Measurements from ENCODE around the gene SLC39A12. TPM values are rescaled to one million over a fixed set of nuclear protein-coding genes. Genes with fewer than 3 reads are reported as not detected.

SLC39A12 gene
- total RNA-seq, 2 experiments from 2014 or later = not detected

DNA sequence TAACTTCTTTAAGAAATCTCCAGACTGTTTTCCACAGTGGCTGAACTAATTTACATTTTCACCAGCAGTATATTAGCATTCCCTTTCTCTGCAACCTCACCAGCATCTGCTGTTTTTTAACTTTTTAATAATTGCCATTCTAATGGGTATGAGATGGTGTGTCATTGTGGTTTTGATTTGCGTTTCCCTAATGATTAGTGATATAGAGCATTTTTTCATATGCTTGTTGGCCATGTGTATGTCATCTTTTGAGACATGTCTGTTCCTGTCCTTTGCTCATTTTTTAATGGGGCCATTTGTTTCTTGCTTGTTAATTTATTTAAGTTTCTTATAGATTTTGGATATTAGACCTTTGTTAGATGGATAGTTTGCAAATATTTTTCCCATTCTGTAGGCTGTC is 68.8 kb downstream of the SLC39A12 start:
- Mint-ChIP-seq H3K36me3 (ENCODE audit: low read depth) (no peaks in the 10 kb centered on the region), H3K4me1 (ENCODE audit: low read depth) (no peaks in the 10 kb centered on the region), H3K4me3 (no peak overlapping the region), H3K9me3 (ENCODE audit: insufficient read depth) (no peaks in the 10 kb centered on the region), H3K27ac (no peak overlapping the region), H3K27me3 (ENCODE audit: low read depth) (no peaks in the 10 kb centered on the region)
- POLR2A ChIA-PET = no interaction called here
- DNase-seq (no peak), ATAC-seq (no peak)
- CTCF ChIA-PET = no interaction called here

DNA sequence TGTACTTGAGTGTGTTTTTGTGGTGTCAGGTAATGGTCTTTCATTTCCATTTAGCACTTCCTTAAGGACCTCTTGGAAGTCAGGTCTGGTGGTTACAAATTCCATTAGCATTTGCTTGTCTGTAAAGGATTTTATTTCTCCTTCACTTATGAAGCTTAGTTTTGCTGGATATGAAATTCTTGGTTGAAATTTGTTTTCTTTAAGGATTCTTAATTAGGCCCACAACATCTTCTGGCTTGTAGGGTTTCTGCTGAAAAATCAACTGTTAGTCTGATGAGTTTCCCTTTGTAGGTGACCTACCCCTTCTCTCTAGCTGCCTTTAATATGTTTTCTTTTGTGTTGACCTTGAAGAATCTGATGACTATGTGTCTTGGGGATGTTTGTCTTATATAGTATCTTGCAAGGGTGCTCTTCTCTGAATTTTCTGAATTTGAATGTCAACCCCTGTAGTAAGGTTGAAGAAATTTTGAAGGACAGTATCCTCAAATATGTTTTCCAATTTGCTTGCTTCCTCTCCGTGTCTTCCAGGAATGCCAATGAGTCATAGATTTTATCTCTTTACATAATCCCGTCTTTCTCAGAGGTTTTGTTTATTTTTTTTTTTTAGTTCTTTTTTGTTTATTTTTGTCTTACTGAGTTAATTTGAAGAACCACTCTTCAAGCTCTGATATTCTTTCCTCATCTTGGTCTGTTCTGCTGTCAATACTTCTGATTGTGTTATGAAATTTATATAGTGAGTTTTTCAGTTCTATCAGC is 70.2 kb downstream of the SLC39A12 start:
- no peaks in the 10 kb centered on the region for H3K36me3 Mint-ChIP-seq (ENCODE audit: low read depth)
- no peaks in the 10 kb centered on the region for H3K4me1 Mint-ChIP-seq (ENCODE audit: low read depth)
- ChIA-PET CTCF (no interaction called here), POLR2A (no interaction called here)
- no peak overlapping the region for H3K27ac Mint-ChIP-seq
- no peak for ATAC-seq
- H3K27me3 Mint-ChIP-seq (ENCODE audit: low read depth) = no peaks in the 10 kb centered on the region
- DNase-seq = no peak
- no peaks in the 10 kb centered on the region for H3K9me3 Mint-ChIP-seq (ENCODE audit: insufficient read depth)
- H3K4me3 Mint-ChIP-seq = no peak overlapping the region

DNA sequence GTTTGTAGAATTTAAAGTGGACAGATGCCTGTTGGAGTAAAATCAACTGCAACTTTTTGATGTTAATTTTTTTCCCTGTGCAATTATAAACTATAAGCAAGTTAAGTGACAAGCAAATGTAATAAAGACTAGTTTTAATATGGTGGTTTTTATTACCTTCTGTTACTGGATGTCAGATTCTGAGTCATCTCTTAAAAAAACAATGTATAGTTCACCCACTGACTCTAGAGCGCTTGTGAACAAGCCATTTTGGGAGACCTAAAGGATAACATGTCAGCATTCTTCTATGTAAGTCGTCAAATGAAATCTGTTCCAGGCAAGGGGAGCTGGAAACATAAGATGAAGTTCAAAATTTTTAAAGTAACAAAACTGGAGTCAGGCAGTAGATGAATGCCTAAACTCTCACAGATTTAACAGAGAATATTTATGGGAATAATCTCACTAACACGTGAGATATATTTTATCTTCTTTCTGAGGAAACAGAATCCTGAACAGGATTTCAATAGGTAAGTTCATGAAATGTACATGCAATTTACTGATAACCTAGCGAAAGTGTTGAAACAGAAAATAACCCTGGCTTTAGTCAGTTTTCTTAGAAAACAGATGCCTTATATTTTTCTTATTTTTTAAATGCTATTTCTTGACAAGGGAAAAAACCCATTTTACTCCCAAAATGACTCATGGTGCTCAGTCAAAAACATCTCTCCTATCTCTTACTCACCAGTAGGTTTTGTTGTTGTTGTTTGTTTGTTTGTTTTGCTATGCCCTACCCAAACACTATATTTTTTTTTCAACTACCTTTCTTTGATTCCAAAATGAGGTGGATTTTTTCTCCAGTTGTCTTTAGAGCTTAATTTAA is 91.7 kb downstream of the SLC39A12 start:
- no peaks in the 10 kb centered on the region for H3K27me3 Mint-ChIP-seq (ENCODE audit: low read depth)
- H3K9me3 Mint-ChIP-seq (ENCODE audit: insufficient read depth) = no peaks in the 10 kb centered on the region
- no peaks in the 10 kb centered on the region for H3K36me3 Mint-ChIP-seq (ENCODE audit: low read depth)
- ATAC-seq (no peak), DNase-seq (no peak)
- POLR2A ChIA-PET = no interaction called here
- H3K4me3 Mint-ChIP-seq = no peak overlapping the region
- no peaks in the 10 kb centered on the region for H3K4me1 Mint-ChIP-seq (ENCODE audit: low read depth)
- CTCF ChIA-PET = no interaction called here
- H3K27ac Mint-ChIP-seq = no peak overlapping the region

DNA sequence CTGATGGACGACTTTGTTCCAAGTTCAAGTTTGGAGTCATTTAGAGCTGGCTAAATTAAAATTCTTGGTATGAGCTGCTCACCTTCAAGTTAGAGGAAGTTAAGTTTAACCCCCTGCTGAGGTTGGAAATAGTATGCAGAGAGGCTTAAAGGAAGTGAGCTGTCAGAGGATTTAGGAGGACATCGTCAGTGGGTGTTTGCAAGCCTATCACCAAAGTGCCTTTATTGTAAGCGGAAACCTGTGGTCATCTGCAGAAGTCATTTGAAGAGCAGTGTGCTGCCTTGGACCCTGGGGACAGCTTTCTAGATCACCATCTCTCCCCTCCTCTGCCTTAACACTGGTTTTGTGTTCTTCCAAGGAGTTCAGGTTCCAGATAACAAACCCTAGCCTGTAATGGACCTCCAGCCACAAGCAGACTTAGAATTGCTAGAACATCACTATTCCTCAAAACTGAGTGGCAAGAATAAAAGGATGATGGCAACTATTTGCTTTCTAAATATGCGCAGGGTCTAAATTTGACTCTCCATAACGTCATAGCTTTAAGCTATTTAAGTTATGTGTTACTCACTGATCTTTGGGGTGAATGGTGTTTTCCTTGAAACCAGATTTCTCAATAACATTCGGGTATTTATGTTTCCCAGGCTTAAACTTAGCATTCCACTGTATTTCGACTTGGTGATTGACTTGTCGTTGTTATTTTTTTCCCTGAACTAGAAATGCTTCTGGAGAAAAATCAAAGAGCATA is 93.4 kb downstream of the SLC39A12 start:
- Mint-ChIP-seq H3K4me1 (ENCODE audit: low read depth) (no peaks in the 10 kb centered on the region), H3K27ac (no peak overlapping the region), H3K36me3 (ENCODE audit: low read depth) (no peaks in the 10 kb centered on the region), H3K27me3 (ENCODE audit: low read depth) (no peaks in the 10 kb centered on the region), H3K4me3 (no peak overlapping the region), H3K9me3 (ENCODE audit: insufficient read depth) (no peaks in the 10 kb centered on the region)
- DNase-seq = no peak
- ATAC-seq = no peak
- CTCF ChIA-PET = no interaction called here
- POLR2A ChIA-PET = no interaction called here

DNA sequence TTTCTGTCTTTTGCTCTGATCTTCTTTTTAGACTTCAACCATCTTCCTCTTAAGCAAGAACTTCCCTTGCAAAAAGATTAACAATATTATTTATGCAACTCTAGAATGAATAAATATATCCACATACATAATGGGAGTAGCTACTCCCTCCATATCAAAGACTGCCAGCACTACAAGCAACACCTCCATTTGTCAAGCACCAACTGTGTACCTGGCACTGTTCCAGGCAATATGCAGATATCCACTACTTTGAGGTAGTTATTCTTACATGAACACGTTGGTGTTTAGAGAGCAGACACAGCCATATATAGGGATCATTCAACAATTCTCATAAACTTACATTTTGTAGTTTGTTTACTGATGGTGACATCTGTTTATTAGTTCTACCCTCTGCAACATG is 104.9 kb downstream of the SLC39A12 start:
- DNase-seq = no peak
- no peaks in the 10 kb centered on the region for H3K36me3 Mint-ChIP-seq (ENCODE audit: low read depth)
- POLR2A ChIA-PET = no interaction called here

DNA sequence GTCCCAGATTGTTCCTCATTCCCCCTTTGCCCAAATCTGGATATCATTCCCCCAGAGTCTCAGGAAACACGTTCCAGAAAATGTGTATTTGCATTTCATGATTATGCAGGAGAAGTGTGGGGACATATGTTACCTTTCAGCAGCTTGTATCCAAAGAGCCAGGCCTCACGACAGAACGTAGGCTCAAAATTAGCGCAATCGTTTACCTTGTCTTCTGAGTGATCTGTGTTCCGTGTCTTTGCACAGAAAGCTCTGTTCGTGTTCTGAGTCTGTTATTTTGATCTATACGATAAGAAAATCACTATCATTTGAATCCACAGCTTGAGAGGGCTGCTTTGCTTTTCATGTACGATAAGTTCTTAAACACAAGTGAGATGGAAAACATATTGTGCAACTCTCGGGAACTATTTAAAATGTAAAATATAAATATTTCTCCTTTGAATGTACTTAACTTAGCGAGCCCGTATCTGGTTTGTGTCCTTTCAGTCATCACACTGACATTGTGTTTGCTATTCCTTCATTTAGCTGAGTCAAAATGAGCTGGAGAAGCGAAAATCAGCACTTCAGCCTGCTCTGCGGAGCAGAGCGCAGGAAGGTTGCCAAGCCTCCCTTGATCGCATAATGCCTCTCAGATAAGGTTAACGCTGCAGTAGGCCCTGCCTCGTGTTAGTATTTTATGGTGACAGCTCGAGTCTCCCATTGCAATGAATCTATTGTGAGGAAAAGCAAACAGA is 108.3 kb downstream of the SLC39A12 start:
- ATAC-seq (no peak), DNase-seq (no peak)
- H3K36me3 Mint-ChIP-seq (ENCODE audit: low read depth) = no peaks in the 10 kb centered on the region
- H3K4me3 Mint-ChIP-seq = no peak overlapping the region
- H3K9me3 Mint-ChIP-seq (ENCODE audit: insufficient read depth) = no peaks in the 10 kb centered on the region
- no peak overlapping the region for H3K27ac Mint-ChIP-seq
- ChIA-PET POLR2A (no interaction called here), CTCF (no interaction called here)
- no peaks in the 10 kb centered on the region for H3K4me1 Mint-ChIP-seq (ENCODE audit: low read depth)
- H3K27me3 Mint-ChIP-seq (ENCODE audit: low read depth) = no peaks in the 10 kb centered on the region

More for the DNA sequence above, 104.9 kb downstream of the SLC39A12 start:
- Mint-ChIP-seq H3K27ac (no peak overlapping the region), H3K27me3 (ENCODE audit: low read depth) (no peaks in the 10 kb centered on the region), H3K4me1 (ENCODE audit: low read depth) (peaks cover 1% of the 10 kb centered on the region), H3K4me3 (no peak overlapping the region), H3K9me3 (ENCODE audit: insufficient read depth) (no peaks in the 10 kb centered on the region)
- no peak for ATAC-seq
- CTCF ChIA-PET = no interaction called here

DNA sequence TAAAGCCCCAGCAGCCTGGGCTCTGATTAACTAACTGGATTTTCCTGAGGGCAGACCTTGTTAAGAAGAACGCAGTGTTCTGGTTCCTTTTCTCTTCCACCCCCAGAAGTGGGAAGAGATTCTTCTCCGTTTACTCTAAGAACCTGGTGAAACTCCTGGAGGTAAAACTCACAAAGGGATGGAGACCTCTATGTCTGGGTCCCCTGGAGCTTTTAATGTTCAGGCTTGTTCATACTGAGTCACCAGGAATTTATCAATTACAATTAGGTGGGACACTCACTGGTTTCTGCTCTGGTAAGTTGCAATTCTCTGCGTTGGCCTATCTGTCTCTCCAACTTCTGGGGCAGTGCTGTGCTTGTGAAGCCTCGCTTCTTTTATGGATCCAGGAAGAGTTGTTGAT is 115.2 kb downstream of the SLC39A12 start:
- Mint-ChIP-seq H3K27ac (no peak overlapping the region), H3K4me3 (no peak overlapping the region), H3K4me1 (ENCODE audit: low read depth) (no peaks in the 10 kb centered on the region), H3K36me3 (ENCODE audit: low read depth) (no peaks in the 10 kb centered on the region), H3K27me3 (ENCODE audit: low read depth) (no peaks in the 10 kb centered on the region), H3K9me3 (ENCODE audit: insufficient read depth) (no peaks in the 10 kb centered on the region)
- CTCF ChIA-PET = no interaction called here
- POLR2A ChIA-PET = no interaction called here
- DNase-seq = no peak
- ATAC-seq = no peak

DNA sequence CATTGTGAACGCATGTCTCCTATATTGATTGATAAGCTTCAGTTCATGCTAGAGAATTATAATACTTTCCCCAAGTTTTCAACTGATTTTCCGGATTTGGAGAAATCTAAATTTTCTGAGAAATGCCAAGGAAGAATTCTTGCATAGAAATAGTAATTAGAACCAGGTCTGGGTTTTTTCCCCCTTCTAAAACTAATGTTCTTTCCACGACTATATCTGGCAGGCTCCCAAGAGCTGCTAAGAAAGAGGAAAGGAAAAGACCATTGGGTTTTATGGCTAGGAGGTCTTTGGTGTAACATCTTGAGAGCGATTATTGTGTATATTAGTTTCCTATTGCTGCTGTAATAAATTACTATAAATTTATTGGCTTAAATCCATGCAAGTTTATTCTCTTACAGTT is 116.7 kb downstream of the SLC39A12 start:
- H3K4me3 Mint-ChIP-seq = no peak overlapping the region
- H3K27ac Mint-ChIP-seq = no peak overlapping the region
- no peaks in the 10 kb centered on the region for H3K27me3 Mint-ChIP-seq (ENCODE audit: low read depth)
- no peaks in the 10 kb centered on the region for H3K4me1 Mint-ChIP-seq (ENCODE audit: low read depth)
- DNase-seq (no peak), ATAC-seq (no peak)
- H3K9me3 Mint-ChIP-seq (ENCODE audit: insufficient read depth) = no peaks in the 10 kb centered on the region
- ChIA-PET CTCF (no interaction called here), POLR2A (no interaction called here)
- H3K36me3 Mint-ChIP-seq (ENCODE audit: low read depth) = no peaks in the 10 kb centered on the region

DNA sequence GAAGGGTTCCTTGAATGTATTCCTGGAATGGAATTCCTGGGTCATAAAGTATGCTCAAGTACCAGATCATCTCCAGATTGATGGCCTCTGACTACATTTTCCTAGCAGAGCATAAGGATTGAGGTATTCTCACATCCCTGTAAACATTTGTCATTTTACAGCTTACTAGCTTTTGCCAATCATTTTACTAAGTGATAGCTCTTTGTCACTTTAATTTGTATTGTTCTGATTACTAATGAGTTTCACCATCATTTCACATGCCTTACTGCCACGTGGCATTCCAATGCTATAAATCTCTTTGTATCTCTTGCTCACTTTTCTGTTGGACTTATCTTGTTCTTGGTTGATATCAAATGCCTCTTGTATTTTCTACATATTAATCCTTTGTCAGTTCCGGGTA is 119.9 kb downstream of the SLC39A12 start:
- no peak overlapping the region for H3K27ac Mint-ChIP-seq
- CTCF ChIA-PET = interaction anchor here (0.7 kb wide), 1 partner anchor 60 kb away, joined by 3 read pairs; no protein-coding TSS in a partner anchor
- no peaks in the 10 kb centered on the region for H3K9me3 Mint-ChIP-seq (ENCODE audit: insufficient read depth)
- DNase-seq (no peak), ATAC-seq (no peak)
- H3K36me3 Mint-ChIP-seq (ENCODE audit: low read depth) = no peaks in the 10 kb centered on the region
- H3K4me3 Mint-ChIP-seq = no peak overlapping the region
- no peaks in the 10 kb centered on the region for H3K27me3 Mint-ChIP-seq (ENCODE audit: low read depth)
- no peaks in the 10 kb centered on the region for H3K4me1 Mint-ChIP-seq (ENCODE audit: low read depth)
- POLR2A ChIA-PET = no interaction called here

DNA sequence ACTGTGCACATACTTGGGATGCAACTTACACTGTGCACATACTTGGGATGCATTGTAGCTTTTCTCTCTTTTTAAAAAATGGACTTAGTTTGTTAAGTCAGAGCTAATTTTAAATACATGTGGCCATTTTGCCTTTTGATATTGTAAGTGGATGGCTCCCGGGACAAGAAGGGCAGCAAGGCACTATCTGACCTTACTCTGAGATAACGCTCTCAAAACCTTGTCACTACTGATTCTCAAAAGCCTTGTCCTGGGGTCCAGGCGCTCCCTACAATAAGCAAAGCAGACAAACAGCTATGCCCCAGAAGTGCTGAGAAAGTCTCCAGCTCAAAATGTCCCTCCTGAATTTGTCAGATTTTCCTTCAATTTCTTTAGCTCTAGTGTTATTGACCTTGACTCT is 121.6 kb downstream of the SLC39A12 start:
- POLR2A ChIA-PET = no interaction called here

DNA sequence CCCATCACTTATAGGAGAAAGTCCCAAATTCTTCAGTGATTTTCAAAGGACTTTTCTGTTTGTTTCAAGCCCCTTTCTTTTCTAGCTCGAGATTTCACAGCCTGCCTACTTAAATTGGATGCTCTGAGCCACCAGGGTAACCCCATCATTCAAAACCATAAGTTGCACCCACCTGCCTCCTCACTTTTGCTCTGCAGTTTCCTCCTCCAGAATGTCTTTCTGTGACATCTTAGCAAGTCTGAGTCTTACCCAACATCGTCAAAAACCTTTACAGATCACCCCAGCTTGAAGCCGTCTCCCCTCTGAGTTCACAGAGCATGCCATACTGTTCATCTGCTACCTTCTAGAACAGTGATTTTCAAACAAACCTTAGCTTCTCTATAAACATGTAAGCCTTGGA is 124.2 kb downstream of the SLC39A12 start:
- Mint-ChIP-seq H3K4me3 (no peak overlapping the region), H3K9me3 (ENCODE audit: insufficient read depth) (no peaks in the 10 kb centered on the region), H3K36me3 (ENCODE audit: low read depth) (no peaks in the 10 kb centered on the region), H3K27me3 (ENCODE audit: low read depth) (no peaks in the 10 kb centered on the region), H3K27ac (no peak overlapping the region), H3K4me1 (ENCODE audit: low read depth) (no peaks in the 10 kb centered on the region)
- POLR2A ChIA-PET = no interaction called here
- ATAC-seq (no peak), DNase-seq (no peak)
- CTCF ChIA-PET = no interaction called here

More for the DNA sequence above, 121.6 kb downstream of the SLC39A12 start:
- DNase-seq = no peak
- Mint-ChIP-seq H3K36me3 (ENCODE audit: low read depth) (no peaks in the 10 kb centered on the region), H3K27ac (no peak overlapping the region), H3K4me3 (no peak overlapping the region), H3K4me1 (ENCODE audit: low read depth) (no peaks in the 10 kb centered on the region), H3K27me3 (ENCODE audit: low read depth) (no peaks in the 10 kb centered on the region), H3K9me3 (ENCODE audit: insufficient read depth) (no peaks in the 10 kb centered on the region)
- CTCF ChIA-PET = no interaction called here
- ATAC-seq = no peak

Measured in activated CD8-positive, alpha-beta T cell treated with anti-CD3 and anti-CD28 coated beads, Interleukin-2, amount 10 ng/mL, durations not matched to agents 7 days and 5 days (primary cell).